IPS-NIHi7 (cell line): ENCODE results near the gene SUSD2.
"Not testable (repeated sequence)": the region's sequence is repeated elsewhere in the genome, so short reads cannot be mapped to it uniquely, and the experiment has no call there.

ENCODE experiments used
- DNase-seq: peaks from one replicate; pipeline ENCODE4 v3.0.0; 2012; ENCODE audit warnings: mixed read lengths; ENCODE audit errors: extremely low spot score

The SUSD2 gene

DNA sequence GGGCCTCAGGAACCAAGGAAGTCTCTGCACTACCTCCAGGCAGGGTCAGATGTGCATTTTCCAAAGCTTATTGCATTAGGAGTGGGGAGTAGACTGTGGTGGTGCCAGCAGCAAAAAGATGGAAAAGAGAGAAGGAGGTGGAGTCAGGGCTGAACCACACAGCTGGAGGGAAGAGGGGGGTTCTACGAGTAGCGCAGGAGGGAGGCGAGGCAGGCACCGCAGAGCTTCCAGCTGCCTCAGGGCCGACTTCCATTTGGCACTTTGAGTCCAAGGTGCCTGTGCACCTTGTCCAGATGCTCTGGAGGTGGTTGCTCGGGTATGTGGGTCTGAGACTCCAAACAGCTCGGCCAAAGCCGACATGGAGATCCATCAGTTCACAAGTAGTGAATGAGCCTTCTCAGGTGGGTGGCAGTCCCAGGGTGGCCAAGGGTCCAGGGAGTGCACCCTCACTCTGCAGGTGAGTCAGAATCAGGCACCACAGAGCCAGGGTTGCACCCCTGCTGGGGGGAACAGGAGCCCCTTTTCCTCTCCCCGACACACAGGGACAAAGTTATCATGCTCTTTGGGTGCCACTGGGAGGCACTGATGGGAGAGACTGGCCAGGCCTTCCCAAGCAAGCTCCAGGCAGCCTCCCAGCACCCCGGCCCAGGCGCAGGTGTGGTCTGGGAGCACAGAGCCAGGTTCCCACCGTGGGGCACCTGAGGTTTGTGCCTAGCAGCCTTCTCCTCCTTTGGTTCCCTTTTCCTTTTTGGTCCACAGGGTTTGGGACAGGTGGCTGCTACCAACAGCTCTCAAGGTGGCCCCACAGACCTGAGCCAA lies 33.4 kb downstream of the SUSD2 start:
- peak; percentile 10 for DNase-seq

- DNase-seq: no peak
These were observed 35.4 kb downstream of the SUSD2 start for GRCh38 chr22:24216541-24217209.

DNA sequence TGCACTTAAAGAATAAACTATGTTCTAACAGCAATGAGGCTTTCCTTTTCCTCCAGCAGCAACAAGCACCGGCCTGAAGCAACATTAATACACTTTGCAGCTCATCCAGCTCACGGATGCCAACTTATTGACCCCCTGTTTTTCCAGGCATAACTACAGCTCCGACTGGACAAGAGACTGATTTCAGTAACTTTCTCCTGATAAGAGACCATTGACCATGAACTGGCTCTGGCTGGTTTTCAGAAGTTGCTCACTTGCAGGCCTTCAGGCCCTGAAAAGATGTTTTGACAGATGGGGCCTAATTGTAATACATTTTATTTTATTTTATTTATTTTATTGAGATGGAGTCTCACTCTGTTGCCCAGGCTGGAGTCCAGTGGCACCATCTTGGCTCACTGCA lies 36.1 kb downstream of the SUSD2 start:
- no peak for DNase-seq

GRCh38 chr22:24219750-24220149 lies 38.5 kb downstream of the SUSD2 start:
- DNase-seq: no peak

DNA sequence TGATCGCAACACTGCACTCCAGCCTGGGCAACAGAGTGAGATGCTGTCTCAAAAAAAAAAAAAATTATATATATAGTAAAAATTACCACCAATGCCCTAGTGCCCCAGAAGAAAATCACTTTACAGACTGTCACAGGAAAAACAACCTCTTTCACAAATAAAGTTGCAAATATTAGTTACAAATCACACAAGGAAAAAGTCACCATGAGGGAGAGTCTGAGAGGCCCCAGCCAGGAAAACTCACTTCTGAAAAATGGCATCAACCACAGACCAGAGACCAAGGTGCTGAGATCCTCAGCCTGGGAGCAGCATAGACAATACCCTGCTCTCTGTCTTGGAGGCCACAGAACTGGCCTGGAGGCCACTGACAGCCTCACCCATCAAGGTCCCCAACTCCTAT lies 43.2 kb downstream of the SUSD2 start:
- DNase-seq: no peak

DNA sequence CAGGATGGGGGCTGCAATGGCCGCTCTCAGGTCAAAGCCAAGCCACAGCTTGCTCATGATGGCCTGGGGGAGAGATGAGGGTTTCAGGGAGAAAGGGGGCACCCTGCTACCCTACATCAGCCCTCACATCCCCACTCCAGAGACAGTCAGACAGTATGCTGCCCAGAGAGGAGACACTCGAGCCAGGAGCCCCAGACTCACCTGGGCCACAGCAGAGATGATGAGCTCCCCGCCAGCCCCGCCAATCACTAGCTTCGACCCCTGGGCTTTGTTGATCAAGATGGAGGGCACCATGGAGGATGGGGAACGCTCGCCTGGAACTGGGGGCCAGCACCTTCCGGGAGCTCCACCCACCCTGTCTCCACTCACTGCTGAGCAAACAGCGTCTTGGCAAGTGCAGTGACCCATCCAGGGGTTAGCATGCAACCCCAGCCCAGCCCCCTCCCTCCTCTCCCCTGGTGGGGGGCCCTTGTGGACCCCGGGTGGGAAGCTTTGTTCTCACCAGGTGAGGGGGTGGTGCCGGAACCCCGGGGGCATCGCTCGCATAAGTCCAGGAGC lies 43.8 kb downstream of the SUSD2 start:
- DNase-seq: no peak

GRCh38 chr22:24225951-24226350 lies 44.7 kb downstream of the SUSD2 start:
- DNase-seq: no peak

GRCh38 chr22:24230911-24231656 lies 49.8 kb downstream of the SUSD2 start:
- DNase-seq: peak; percentile 88

- DNase-seq: peak; percentile 6
These were observed 50.4 kb downstream of the SUSD2 start for GRCh38 chr22:24231706-24232105.

- DNase-seq: peak; percentile 3
These were observed 50.8 kb downstream of the SUSD2 start for GRCh38 chr22:24232124-24232523.

GRCh38 chr22:24232725-24233124 lies 51.4 kb downstream of the SUSD2 start:
- DNase-seq: peak; percentile 3

- DNase-seq: peak; percentile 1
These were observed 51.9 kb downstream of the SUSD2 start for GRCh38 chr22:24233235-24233634.

DNA sequence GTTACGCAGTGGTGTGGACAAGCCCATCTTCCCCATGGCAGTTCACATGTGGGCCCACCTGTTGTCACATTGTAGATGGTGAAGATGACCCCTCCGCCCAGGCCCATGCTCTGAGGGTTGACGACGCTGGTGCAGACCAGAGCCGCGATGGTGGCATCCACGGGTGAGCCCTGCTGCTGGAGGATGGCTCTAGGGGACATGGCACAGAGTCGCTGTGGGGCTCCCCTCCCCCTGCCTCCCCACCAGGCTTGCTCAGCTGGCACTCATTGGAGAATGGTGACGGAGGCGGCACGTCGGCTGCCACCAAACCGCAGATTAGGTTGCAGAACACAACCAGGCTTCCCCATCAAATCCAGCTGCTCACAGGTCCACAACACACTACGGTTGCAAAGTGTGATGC lies 52.5 kb downstream of the SUSD2 start:
- peak; percentile 2 for DNase-seq

GRCh38 chr22:24235315-24235714 lies 54.0 kb downstream of the SUSD2 start:
- no peak for DNase-seq

DNA sequence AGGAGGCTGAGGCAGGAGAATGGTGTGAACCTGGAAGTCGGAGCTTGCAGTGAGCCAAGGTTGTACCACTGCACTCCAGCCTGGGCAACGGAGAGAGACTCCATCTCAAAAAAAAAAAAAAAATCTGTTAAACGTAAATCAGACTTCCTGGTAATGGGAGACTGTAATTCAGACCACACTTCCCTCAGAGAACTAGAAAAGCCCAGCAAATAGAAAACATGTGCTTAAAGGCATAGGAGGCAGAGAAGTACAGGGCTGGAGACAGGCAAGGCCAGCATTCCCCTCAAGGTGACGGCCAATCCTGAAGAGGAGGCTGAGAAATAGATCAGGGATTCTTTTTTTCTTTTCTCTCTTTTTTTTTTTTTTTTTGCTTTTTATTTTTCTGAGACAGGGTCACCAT lies 55.4 kb downstream of the SUSD2 start:
- no peak for DNase-seq

DNA sequence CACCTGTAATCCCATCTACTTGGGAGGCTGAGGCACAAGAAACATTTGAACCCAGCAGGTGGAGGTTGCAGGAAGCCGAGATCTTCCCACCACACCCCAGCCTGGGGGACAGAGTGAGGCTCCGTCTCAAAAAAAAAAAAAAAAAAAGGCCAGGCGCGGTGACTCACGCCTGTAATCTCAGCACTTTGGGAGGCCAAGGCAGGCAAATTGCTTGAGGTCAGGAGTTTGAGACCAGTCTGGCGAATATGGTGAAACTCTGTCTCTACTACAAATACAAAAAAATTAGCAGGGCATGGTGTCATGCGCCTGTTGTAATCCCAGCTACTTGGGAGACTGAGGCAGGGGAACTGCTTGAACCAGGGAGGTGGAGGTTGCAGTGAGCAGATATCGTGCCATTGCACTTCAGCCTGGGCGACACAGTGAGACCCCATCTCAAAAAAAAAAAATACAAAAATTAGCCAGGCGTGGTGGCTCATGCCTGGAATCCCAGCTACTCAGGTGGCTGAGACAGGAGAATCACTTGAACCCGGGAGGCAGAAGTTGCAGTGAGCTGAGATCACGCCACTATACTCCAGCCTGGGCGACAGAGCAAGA lies 56.9 kb downstream of the SUSD2 start:
- not testable (repeated sequence) for DNase-seq
